HG02623 (cell line): ENCODE data around the gene LY6G6F.

ENCODE experiments used
- ATAC-seq: cut with Tn5 transposase; IDR thresholded peaks from one replicate; pipeline ENCODE4 v1.9.1; 2021; ENCODE audit warnings: moderate library complexity; ENCODE audit not compliant: unreplicated experiment

The LY6G6F gene

GRCh38 chr6:31722173-31722572, 15.5 kb downstream of the LY6G6F start:
- ATAC-seq = no peak

- ATAC-seq = no peak
Measured at GRCh38 chr6:31723245-31723979, 16.7 kb downstream of the LY6G6F start, which contains the start of gene MPIG6B. Gene MPIG6B, plus strand, starts transcription at chr6:31723373. Its CDS starts 11 bp downstream, at chr6:31723384.

- ATAC-seq = no peak
Measured at GRCh38 chr6:31723980-31724691, 17.5 kb downstream of the LY6G6F start.

GRCh38 chr6:31725502-31726350, 19.1 kb downstream of the LY6G6F start:
- no peak for ATAC-seq

- ATAC-seq = no peak
Measured at GRCh38 chr6:31727034-31727716, 20.5 kb downstream of the LY6G6F start.

GRCh38 chr6:31727717-31728671, 21.3 kb downstream of the LY6G6F start:
- no peak for ATAC-seq

GRCh38 chr6:31728767-31729514, 22.3 kb downstream of the LY6G6F start, which contains the start of gene DDAH2:
Gene DDAH2, minus strand, starts transcription at chr6:31729299. Its CDS starts 138 bp downstream, at chr6:31729161.
- ATAC-seq = no peak

- peak; percentile 44 for ATAC-seq
Measured at GRCh38 chr6:31729515-31729978, 22.9 kb downstream of the LY6G6F start.

GRCh38 chr6:31729979-31730630, 23.4 kb downstream of the LY6G6F start:
- ATAC-seq = peak; percentile 36

- ATAC-seq = no peak
Measured at GRCh38 chr6:31730631-31731086, 24.0 kb downstream of the LY6G6F start.

GRCh38 chr6:31732029-31732428, 25.4 kb downstream of the LY6G6F start:
- no peak for ATAC-seq

- no peak for ATAC-seq
Measured at GRCh38 chr6:31733734-31734133, 27.1 kb downstream of the LY6G6F start.

- ATAC-seq = no peak
Measured at GRCh38 chr6:31734247-31734820, 27.7 kb downstream of the LY6G6F start.

GRCh38 chr6:31734821-31735406, 28.2 kb downstream of the LY6G6F start:
- no peak for ATAC-seq

- ATAC-seq = peak; percentile 22
Measured at GRCh38 chr6:31736021-31736767, 29.5 kb downstream of the LY6G6F start, which contains the start of gene CLIC1. Gene CLIC1, minus strand, starts transcription at chr6:31736530. Its CDS starts 230 bp downstream, at chr6:31736300.

- ATAC-seq = no peak
Measured at GRCh38 chr6:31736768-31737314, 30.2 kb downstream of the LY6G6F start.
